HG03135 (cell line): ENCODE measurements around the gene PMIS2.

ENCODE experiments used
- ATAC-seq: cut with Tn5 transposase; IDR thresholded peaks from one replicate; pipeline ENCODE4 v1.9.1; 2021; ENCODE audit warnings: mild to moderate bottlenecking, moderate library complexity; ENCODE audit not compliant: unreplicated experiment

The PMIS2 gene

GRCh38 chr19:35556025-35556590, 29.9 kb upstream of the PMIS2 start:
- ATAC-seq, result no peak

GRCh38 chr19:35556846-35557538, 29.0 kb upstream of the PMIS2 start:
- ATAC-seq, result no peak

GRCh38 chr19:35557539-35558399, 28.2 kb upstream of the PMIS2 start:
- no peak for ATAC-seq

- no peak for ATAC-seq
Measured at GRCh38 chr19:35558400-35559280, 27.3 kb upstream of the PMIS2 start.

- ATAC-seq, result no peak
Measured at GRCh38 chr19:35559281-35559659, 26.7 kb upstream of the PMIS2 start.

GRCh38 chr19:35559781-35560180, 26.2 kb upstream of the PMIS2 start:
- no peak for ATAC-seq

GRCh38 chr19:35560271-35560670, 25.7 kb upstream of the PMIS2 start:
- ATAC-seq, result no peak

GRCh38 chr19:35560677-35561076, 25.3 kb upstream of the PMIS2 start:
- ATAC-seq, result no peak

- no peak for ATAC-seq
Measured at GRCh38 chr19:35561436-35561835, 24.5 kb upstream of the PMIS2 start.

GRCh38 chr19:35562336-35562735, 23.6 kb upstream of the PMIS2 start:
- ATAC-seq, result no peak

GRCh38 chr19:35562776-35563175, 23.2 kb upstream of the PMIS2 start:
- ATAC-seq, result no peak

GRCh38 chr19:35563207-35563829, 22.7 kb upstream of the PMIS2 start, which contains the start of gene ATP4A:
Gene ATP4A (minus strand): TSS chr19:35563658. CDS start chr19:35563629, 29 bp downstream.
- ATAC-seq, result no peak

GRCh38 chr19:35565016-35565856, 20.7 kb upstream of the PMIS2 start:
- ATAC-seq, result no peak

- ATAC-seq, result no peak
Measured at GRCh38 chr19:35566738-35567137, 19.2 kb upstream of the PMIS2 start.

- ATAC-seq, result no peak
Measured at GRCh38 chr19:35569281-35569781, 16.6 kb upstream of the PMIS2 start.

GRCh38 chr19:35571406-35571965, 14.5 kb upstream of the PMIS2 start:
- no peak for ATAC-seq

- ATAC-seq, result no peak
Measured at GRCh38 chr19:35577918-35578317, 8.1 kb upstream of the PMIS2 start.

GRCh38 chr19:35578707-35579106, 7.3 kb upstream of the PMIS2 start:
- ATAC-seq, result no peak

GRCh38 chr19:35582760-35583159, 3.2 kb upstream of the PMIS2 start:
- ATAC-seq, result no peak
